AG04450 (cell line): ENCODE data around the gene ANO8. TPM values are rescaled to one million over a fixed set of nuclear protein-coding genes. Genes with fewer than 3 reads are reported as not detected.

Experiments
- CTCF ChIA-PET: fragments of 300-600, 350-600 bp; formaldehyde crosslinking; extraction: SDS; loops from one replicate; lab custom pipeline; 2022; ENCODE audit warnings: antibody characterized with exemption, inconsistent platforms; lab: Charles Lee
- POLR2A ChIA-PET: fragments of 350-600 bp; formaldehyde crosslinking; extraction: SDS; loops from one replicate; lab custom pipeline; 2021; ENCODE audit warnings: antibody characterized with exemption, inconsistent platforms; lab: Yijun Ruan, JAX
- DNase-seq: peaks from one replicate; pipeline ENCODE4 v3.0.0-alpha.2; 2011; ENCODE audit warnings: low read depth, low spot score
- H3K27ac ChIP-seq: one replicate; pipeline ENCODE4 v1.5.1; 2012; ENCODE audit warnings: low read depth, low read length, control low read depth
- H3K27me3 ChIP-seq: one replicate; pipeline ENCODE4 v1.6.0; 2012; ENCODE audit warnings: low read length; ENCODE audit not compliant: control insufficient read depth, insufficient read depth
- H3K4me3 ChIP-seq: 2 replicates; pipeline ENCODE4 v1.5.1; 2011; ENCODE audit warnings: mild to moderate bottlenecking, low read depth, low read length, control low read depth
- H3K9me3 ChIP-seq: 2 replicates; pipeline ENCODE4 v1.5.1; 2012; ENCODE audit warnings: low read length; ENCODE audit not compliant: control insufficient read depth, insufficient read depth
- CTCF ChIP-seq: IDR thresholded peaks from 2 replicates; pipeline ENCODE4 v1.5.1; 2011; ENCODE audit warnings: low read depth, low read length, control low read depth, inconsistent platforms
- polyA plus RNA-seq: library from polyadenylated mRNA; depleted of rRNA; stranded (reverse); fragments of >200 nt; gene quantifications from 2 replicates; pipeline ENCODE4 v1.2.3, GENCODE V29; 2011

ANO8 gene
- polyA plus RNA-seq, 1 experiment: 1.8 TPM

- Histone ChIP-seq H3K9me3 (peaks cover 13% of the 10 kb centered on the region; the same call in 1 of the 2 replicates), H3K27me3 (peaks cover 3% of the 10 kb centered on the region), H3K4me3 (no peak overlapping the region), H3K27ac (no peak overlapping the region)
- ChIA-PET POLR2A (no interaction called here), CTCF (interaction anchor here (1.9 kb wide), 1 partner anchor 47 kb away, joined by 3 read pairs; no protein-coding TSS in a partner anchor)
- no peak for DNase-seq
- TF ChIP-seq CTCF: no peak
These were observed 5.9 kb downstream of the ANO8 start for GRCh38 chr19:17328517-17329365.

GRCh38 chr19:17327654-17328516, 6.8 kb downstream of the ANO8 start:
- 0 out of 2 replicates have a peak, but pooled peaks have one; percentile 11 for TF ChIP-seq CTCF
- Histone ChIP-seq H3K9me3 (peaks cover 9% of the 10 kb centered on the region; the same call in 1 of the 2 replicates), H3K27me3 (peaks cover 3% of the 10 kb centered on the region), H3K4me3 (no peak overlapping the region), H3K27ac (no peak overlapping the region)
- POLR2A ChIA-PET: no interaction called here
- CTCF ChIA-PET: interaction anchor here (1.9 kb wide), 1 partner anchor 46 kb away, joined by 3 read pairs; no protein-coding TSS in a partner anchor
- DNase-seq: no peak

DNA sequence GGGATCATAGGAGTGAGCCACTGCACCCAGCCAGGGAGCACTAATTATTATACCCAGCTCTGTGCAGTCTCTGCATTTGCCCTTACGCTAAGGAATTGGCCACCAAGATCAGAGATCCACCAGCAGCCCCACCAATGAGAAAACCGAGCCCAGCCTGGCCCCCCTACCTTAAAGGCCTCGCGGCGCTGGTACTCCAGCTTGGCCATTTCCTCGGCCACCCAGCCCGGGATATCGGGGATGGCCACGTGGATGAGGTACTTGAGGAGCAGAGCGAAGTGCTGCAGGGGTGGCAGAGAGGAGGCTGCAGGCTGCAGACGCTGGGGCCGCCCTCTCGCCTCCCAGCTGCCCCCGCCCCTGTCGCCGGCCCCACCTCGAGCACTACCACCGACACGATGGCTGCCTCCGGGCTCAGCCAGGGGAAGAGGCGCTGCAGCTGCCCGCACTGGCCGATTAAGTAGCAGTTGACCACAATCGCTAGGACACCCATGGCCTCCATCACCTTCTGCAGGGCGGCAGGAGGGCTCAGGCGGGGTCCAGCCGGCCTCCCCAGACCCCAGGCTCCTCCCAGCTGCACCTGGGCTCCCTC, 7.5 kb downstream of the ANO8 start:
- no peak for DNase-seq
- ChIA-PET CTCF (no interaction called here), POLR2A (interaction anchor here (0.6 kb wide), 1 partner anchor 28 kb away, joined by 6 read pairs; no protein-coding TSS in a partner anchor)
- Histone ChIP-seq H3K27ac (no peak overlapping the region), H3K4me3 (no peak overlapping the region), H3K27me3 (peaks cover 3% of the 10 kb centered on the region), H3K9me3 (peaks cover 5% of the 10 kb centered on the region; the same call in 1 of the 2 replicates)
- no peak for TF ChIP-seq CTCF

- CTCF ChIA-PET: no interaction called here
- DNase-seq: no peak
- POLR2A ChIA-PET: interaction anchor here (0.6 kb wide), 1 partner anchor 29 kb away, joined by 6 read pairs; no protein-coding TSS in a partner anchor
- no peak overlapping the region for H3K27ac ChIP-seq
- H3K4me3 ChIP-seq: no peak overlapping the region
- no peak for TF ChIP-seq CTCF
- peaks cover 5% of the 10 kb centered on the region; the same call in 1 of the 2 replicates for H3K9me3 ChIP-seq
- peaks cover 3% of the 10 kb centered on the region for H3K27me3 ChIP-seq
These were observed 8.1 kb downstream of the ANO8 start for GRCh38 chr19:17326595-17326966.
